T-helper 22 cell (primary cell): ENCODE measurements around the gene DNTTIP2.
"Not testable (repeated sequence)": the region's sequence is repeated elsewhere in the genome, so short reads cannot be mapped to it uniquely, and the experiment has no call there.

Source experiments
- DNase-seq: peaks from one replicate; pipeline ENCODE4 v3.0.0-alpha.2; 2020; ENCODE audit warnings: low read depth

Gene DNTTIP2, protein sequence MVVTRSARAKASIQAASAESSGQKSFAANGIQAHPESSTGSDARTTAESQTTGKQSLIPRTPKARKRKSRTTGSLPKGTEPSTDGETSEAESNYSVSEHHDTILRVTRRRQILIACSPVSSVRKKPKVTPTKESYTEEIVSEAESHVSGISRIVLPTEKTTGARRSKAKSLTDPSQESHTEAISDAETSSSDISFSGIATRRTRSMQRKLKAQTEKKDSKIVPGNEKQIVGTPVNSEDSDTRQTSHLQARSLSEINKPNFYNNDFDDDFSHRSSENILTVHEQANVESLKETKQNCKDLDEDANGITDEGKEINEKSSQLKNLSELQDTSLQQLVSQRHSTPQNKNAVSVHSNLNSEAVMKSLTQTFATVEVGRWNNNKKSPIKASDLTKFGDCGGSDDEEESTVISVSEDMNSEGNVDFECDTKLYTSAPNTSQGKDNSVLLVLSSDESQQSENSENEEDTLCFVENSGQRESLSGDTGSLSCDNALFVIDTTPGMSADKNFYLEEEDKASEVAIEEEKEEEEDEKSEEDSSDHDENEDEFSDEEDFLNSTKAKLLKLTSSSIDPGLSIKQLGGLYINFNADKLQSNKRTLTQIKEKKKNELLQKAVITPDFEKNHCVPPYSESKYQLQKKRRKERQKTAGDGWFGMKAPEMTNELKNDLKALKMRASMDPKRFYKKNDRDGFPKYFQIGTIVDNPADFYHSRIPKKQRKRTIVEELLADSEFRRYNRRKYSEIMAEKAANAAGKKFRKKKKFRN

DNA sequence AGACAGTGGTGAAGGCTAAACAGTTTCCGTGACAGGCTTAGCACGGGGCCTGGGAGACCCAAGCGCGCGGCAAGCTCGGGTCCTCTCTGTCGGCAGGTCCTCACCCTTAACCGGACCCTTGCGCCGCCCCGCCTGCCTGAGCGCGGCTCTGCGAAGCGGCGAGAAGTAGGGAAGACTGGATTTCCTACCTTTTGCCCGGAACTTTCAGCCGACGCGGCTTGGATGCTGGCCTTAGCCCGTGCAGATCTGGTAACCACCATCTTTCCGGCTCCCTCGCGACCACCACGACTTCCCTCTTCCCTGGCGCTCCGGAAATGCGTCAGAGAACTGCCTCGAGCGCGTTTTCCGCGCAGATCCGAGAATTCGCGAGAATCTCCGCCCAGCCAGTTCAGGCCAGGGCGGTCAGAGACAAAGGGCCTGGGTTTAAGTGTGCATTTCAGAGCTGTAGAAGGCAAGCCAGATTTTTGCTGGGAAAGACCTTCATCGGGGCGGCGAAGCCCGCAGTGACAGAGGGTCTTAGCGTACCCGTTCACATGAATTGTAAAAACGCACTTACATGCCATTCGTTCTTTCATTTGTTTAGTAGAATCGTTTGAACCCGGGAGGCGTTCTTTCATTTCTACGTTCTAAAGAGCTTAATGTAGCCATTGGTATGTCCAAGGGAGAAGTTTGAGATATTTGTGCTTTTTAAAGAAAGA, at the start of gene DNTTIP2:
Gene DNTTIP2 (minus strand): TSS at position 318 of the 698 bp plus-strand sequence. CDS start 58 bp downstream, at position 260.
- peak; percentile 75 for DNase-seq

GRCh38 chr1:93925206-93925605, 46.2 kb upstream of the DNTTIP2 start:
- DNase-seq: no peak

DNA sequence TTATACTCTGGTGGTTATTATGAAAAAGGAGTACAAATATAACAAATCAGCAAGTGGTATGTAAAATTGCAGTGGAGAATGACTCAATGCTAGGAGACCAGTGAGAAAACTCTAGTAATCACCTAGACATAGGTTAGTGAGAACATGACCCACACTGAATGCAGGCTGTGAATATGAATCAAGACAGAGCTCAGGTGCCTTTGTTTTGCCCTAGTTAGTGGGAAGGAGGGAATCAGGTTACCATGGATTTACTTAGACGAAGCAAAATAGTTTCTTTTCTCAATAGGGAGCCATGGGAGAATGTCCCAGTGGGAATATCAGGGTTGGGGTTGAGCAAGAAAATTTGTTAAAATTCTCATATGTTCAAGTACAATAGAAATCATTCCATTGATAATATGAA, 40.8 kb upstream of the DNTTIP2 start:
- no peak for DNase-seq

- DNase-seq: no peak
Measured at GRCh38 chr1:93917302-93917701, 38.3 kb upstream of the DNTTIP2 start.

- DNase-seq: not testable (repeated sequence)
Measured at GRCh38 chr1:93910880-93911279, 31.9 kb upstream of the DNTTIP2 start.

- no peak for DNase-seq
Measured at GRCh38 chr1:93910305-93910704, 31.3 kb upstream of the DNTTIP2 start.

DNA sequence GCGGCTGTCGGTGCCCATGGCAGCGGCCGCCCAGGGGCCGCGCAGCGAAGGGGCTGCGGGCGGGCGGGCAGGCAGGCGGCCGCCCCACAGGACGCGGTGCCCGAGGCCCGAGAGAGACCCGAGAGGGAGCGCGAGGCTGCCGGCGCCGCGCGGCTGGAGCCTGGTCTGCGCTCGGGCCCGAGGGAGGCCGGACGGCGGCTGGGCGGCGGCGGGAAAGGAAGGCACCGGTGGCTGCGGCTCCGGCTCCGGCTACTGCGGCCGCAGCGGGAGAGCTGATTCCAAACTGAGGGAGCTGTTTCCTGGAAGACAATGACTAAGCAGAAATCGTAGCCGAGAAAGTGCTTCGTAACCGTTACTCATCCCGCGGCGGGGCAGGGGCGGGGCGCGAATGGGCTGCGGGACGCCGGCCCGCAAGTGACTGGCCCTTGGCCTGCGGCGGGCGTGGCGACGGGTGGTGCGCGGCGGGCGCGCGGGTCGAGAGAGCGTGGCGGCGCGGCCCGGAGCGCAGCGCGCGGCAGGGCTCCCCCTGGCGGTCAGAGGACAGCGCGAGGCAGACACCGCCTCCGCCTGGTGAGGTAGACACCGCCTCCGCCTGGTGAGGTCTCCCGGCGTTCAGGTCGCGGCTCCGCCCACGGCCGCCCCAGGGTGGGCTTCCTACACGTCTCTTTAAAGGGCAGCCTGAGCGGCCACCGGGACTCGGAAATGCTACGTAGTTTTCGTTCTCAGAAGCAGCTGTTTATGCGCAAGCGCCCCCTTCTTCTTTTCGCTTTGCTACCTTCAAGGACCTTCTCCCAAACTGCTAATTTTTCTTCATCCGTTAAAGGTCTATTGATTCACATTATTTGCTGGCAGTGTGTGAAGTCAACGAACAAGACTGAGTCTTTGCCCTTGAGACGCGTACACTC, 30.4 kb upstream of the DNTTIP2 start, which contains the start of gene GCLM:
Gene GCLM (minus strand): TSS at position 285 of the 905 bp plus-strand sequence. CDS start 267 bp downstream, at position 18.
- peak; percentile 83 for DNase-seq

- peak; percentile 30 for DNase-seq
Measured at GRCh38 chr1:93908394-93909145, 29.6 kb upstream of the DNTTIP2 start.

- DNase-seq: no peak
Measured at GRCh38 chr1:93907718-93908117, 28.7 kb upstream of the DNTTIP2 start.

- no peak for DNase-seq
Measured at GRCh38 chr1:93906480-93906879, 27.5 kb upstream of the DNTTIP2 start.

- no peak for DNase-seq
Measured at GRCh38 chr1:93905734-93906133, 26.7 kb upstream of the DNTTIP2 start.

DNA sequence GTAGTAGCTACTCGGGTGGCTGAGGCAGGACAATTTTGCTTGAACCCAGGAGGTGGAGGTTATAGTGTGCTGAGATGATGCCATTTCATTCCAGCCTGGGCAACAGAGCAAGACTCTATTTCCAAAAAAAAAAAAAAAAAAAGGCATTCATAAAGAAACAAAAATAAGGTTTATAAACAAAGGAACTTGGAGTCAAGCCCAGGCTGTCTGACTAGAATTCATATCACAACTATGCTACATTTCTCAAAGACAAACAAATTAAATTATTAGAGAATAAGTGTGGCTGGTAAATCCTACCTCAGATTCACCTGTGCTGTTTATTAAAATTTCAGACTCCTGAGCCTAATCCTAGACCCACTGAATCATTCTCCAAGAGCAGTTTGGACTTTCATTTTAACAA, 26.0 kb upstream of the DNTTIP2 start:
- DNase-seq: no peak

DNA sequence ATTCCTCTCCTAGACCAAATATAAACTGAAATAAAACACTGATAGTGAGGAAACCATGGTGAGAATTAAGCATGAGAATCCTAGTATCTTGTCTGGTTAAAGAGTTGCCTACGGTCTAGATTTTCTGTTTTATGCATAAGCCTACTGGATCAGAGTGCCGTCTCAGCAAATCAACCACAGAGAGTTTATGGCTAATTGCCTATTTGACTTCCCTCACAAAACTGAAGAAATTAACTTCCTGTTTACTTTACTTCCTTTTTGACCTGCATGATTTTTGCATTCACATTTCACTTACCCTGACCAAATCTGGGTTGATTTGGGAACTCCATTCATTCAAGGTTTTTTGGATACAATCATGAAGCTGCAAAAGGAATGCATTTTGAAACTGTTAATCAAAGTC, 25.2 kb upstream of the DNTTIP2 start:
- DNase-seq: no peak

- no peak for DNase-seq
Measured at GRCh38 chr1:93900723-93901504, 21.9 kb upstream of the DNTTIP2 start.

DNA sequence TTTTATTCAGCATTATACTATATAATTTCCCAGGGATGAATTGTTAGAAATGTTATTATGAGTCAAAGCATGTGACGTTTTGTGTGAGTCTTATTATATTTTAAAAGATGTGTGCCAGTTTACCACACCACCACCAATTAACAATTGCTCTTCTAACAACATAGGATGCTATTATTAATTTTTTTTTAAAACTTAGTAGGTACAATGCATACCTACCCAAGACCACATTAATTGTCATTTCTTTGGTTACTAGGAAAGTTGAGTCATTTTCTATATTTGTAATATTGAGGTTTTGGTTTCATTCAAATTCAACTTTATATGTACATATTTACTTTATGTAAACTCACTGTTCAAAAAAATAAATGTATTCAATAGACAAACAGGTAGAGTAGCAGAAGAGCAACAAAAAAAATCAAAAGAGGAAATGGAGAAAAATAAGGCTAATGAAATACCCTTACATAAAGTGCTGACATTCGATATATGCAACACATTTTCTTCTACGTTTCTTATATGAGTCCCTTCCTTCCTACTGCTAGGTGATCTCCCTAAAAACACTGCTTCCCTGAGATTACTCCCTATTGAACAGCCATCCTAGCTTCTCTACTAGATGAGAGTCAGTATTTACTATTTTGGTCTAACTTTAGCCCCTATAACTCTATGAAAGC, 20.7 kb upstream of the DNTTIP2 start:
- DNase-seq: no peak

- no peak for DNase-seq
Measured at GRCh38 chr1:93888900-93889299, 9.9 kb upstream of the DNTTIP2 start.

GRCh38 chr1:93882269-93882668, 3.3 kb upstream of the DNTTIP2 start:
- no peak for DNase-seq

GRCh38 chr1:93880731-93881130, 1.7 kb upstream of the DNTTIP2 start:
- DNase-seq: no peak

DNA sequence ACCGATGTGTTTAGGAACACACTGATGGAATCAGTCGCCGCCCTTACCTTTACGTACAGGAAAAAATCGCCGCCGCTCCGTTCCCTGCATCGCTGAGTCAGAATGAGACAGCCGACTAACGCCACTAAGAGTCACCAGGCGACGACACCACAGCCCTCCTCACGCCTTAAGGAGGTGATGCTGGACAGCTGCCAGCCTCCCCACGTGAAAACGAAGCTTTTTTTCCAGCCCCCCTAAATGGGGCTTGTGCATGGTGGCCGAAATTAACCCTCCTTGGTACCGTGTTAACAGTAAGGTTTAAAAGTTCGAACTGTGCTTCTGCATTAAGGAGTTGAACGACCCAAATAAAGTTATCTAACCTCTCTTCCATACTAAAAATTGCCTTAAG, 511 bp downstream of the DNTTIP2 start:
- DNase-seq: peak; percentile 63
